HG03108 (cell line): ENCODE measurements around the gene CARD9.

ENCODE experiments used
- ATAC-seq: cut with Tn5 transposase; IDR thresholded peaks from one replicate; pipeline ENCODE4 v1.9.1; 2021; ENCODE audit warnings: moderate library complexity; ENCODE audit not compliant: unreplicated experiment

CARD9 gene

GRCh38 chr9:136351252-136351800 lies 22.1 kb downstream of the CARD9 start:
- ATAC-seq = no peak

GRCh38 chr9:136349546-136349945 lies 23.9 kb downstream of the CARD9 start:
- ATAC-seq = no peak

- no peak for ATAC-seq
These were observed 24.8 kb downstream of the CARD9 start for GRCh38 chr9:136348691-136349090.

GRCh38 chr9:136347472-136348256 lies 25.8 kb downstream of the CARD9 start:
- no peak for ATAC-seq

- no peak for ATAC-seq
These were observed 26.5 kb downstream of the CARD9 start for GRCh38 chr9:136346927-136347465.

GRCh38 chr9:136346157-136346481 lies 27.4 kb downstream of the CARD9 start:
- ATAC-seq = no peak

GRCh38 chr9:136345281-136346156 lies 27.9 kb downstream of the CARD9 start:
- no peak for ATAC-seq

- no peak for ATAC-seq
These were observed 28.8 kb downstream of the CARD9 start for GRCh38 chr9:136344544-136345280.

GRCh38 chr9:136343884-136344269 lies 29.6 kb downstream of the CARD9 start:
- no peak for ATAC-seq

- no peak for ATAC-seq
These were observed 30.2 kb downstream of the CARD9 start for GRCh38 chr9:136343121-136343883.

GRCh38 chr9:136342181-136343120 lies 31.0 kb downstream of the CARD9 start:
- no peak for ATAC-seq

- ATAC-seq = no peak
These were observed 31.7 kb downstream of the CARD9 start for GRCh38 chr9:136341769-136342168.

- ATAC-seq = no peak
These were observed 32.3 kb downstream of the CARD9 start for GRCh38 chr9:136341042-136341655.

- ATAC-seq = no peak
These were observed 33.0 kb downstream of the CARD9 start for GRCh38 chr9:136340356-136341041.

GRCh38 chr9:136339958-136340310 lies 33.5 kb downstream of the CARD9 start:
- no peak for ATAC-seq

GRCh38 chr9:136339173-136339957 lies 34.1 kb downstream of the CARD9 start:
- ATAC-seq = no peak

GRCh38 chr9:136338511-136338910 lies 35.0 kb downstream of the CARD9 start:
- ATAC-seq = no peak
